ENCODE data around the gene BACH2. TPM values are rescaled to one million over a fixed set of nuclear protein-coding genes. Genes with fewer than 3 reads are reported as not detected.
"Not testable (repeated sequence)": the region's sequence is repeated elsewhere in the genome, so short reads cannot be mapped to it uniquely, and the experiment has no call there.

BACH2 gene
- total RNA-seq, 1 donor from 2014 or later, result 7.7 TPM

DNA sequence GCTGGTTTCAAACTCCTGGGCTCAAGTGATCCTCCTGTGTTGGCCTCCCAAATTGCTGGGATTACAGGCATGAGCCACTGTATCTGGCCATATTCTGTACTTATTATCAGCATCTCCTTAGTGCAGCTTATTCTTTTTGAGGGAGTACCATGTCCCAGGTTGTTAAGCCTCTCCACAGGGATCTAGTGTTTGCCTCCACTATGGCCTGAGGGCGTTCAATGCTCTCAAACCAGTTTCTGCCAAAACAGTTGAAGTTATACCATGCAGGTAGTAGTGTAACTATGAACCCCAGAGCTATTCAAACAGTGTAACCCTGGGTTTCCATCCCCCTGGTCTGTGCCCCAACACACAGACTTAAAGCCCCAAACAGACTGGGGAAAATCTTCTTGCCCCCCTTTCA lies 81.7 kb downstream of the BACH2 start:
- no peaks in the 10 kb centered on the region for H3K27me3 ChIP-seq
- intact Hi-C loops (cut with DNase I), result loop anchor here (5.0 kb wide), 4 partner anchors 38 to 1183 kb away; no protein-coding TSS in a partner anchor

DNA sequence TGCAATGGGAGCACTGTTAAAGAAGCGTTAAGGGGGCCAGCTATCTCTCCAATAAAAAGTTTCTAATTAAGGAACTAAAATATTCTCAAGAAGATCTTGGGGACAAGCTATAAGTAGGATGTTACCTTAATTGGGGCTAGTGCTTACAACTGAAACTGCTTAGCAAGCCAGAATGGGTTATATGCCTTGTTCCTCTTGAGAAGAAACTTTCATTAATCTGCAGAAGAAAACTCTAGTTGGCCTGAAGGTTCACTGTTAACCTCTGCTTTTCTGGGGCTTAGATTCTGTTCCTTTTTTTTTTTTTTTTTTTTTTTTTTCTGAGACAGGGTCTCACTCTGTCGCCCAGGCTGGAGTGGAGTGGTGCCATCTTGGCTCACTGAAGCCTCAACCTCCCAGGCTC lies 82.2 kb downstream of the BACH2 start:
- H3K4me3 ChIP-seq, result no peak overlapping the region
- intact Hi-C loops (cut with DNase I), result no loop called here
- TF ChIP-seq CTCF (IDR thresholded peaks at IDR 0.05), result no peak
- DNase-seq (ENCODE audit: low spot score in 2 of 2), result no peak
- no peaks in the 10 kb centered on the region for H3K9me3 ChIP-seq
- H3K36me3 ChIP-seq, result no peaks in the 10 kb centered on the region
- H3K27ac ChIP-seq, result no peak overlapping the region
- peaks cover 3 to 27% of the 10 kb centered on the region in 2 donors for H3K4me1 ChIP-seq
- H3K27me3 ChIP-seq, result no peaks in the 10 kb centered on the region

More for the DNA sequence above, 81.7 kb downstream of the BACH2 start:
- no peak overlapping the region for H3K27ac ChIP-seq
- TF ChIP-seq CTCF (IDR thresholded peaks at IDR 0.05), result no peak
- no peak for DNase-seq (ENCODE audit: low spot score in 2 of 2)
- peaks cover 3 to 32% of the 10 kb centered on the region in 2 donors for H3K4me1 ChIP-seq
- H3K36me3 ChIP-seq, result no peaks in the 10 kb centered on the region
- H3K4me3 ChIP-seq, result no peak overlapping the region
- no peaks in the 10 kb centered on the region for H3K9me3 ChIP-seq

GRCh38 chr6:90212274-90212673 lies 84.4 kb downstream of the BACH2 start:
- H3K27me3 ChIP-seq, result no peaks in the 10 kb centered on the region
- peaks cover 0 to 16% of the 10 kb centered on the region in 2 donors for H3K4me1 ChIP-seq
- no peak overlapping the region for H3K4me3 ChIP-seq
- H3K9me3 ChIP-seq, result no peaks in the 10 kb centered on the region
- no peaks in the 10 kb centered on the region for H3K36me3 ChIP-seq
- no peak for TF ChIP-seq CTCF (IDR thresholded peaks at IDR 0.05)
- no peak for DNase-seq (ENCODE audit: low spot score in 2 of 2)
- intact Hi-C loops (cut with DNase I), result no loop called here
- no peak overlapping the region for H3K27ac ChIP-seq

- Histone ChIP-seq H3K27me3 (no peaks in the 10 kb centered on the region), H3K4me1 (peaks cover 0 to 5% of the 10 kb centered on the region in 2 donors), H3K4me3 (no peak overlapping the region), H3K9me3 (no peaks in the 10 kb centered on the region), H3K27ac (no peak overlapping the region), H3K36me3 (no peaks in the 10 kb centered on the region)
- TF ChIP-seq CTCF (IDR thresholded peaks at IDR 0.05), result no peak
- intact Hi-C loops (cut with DNase I), result no loop called here
- DNase-seq (ENCODE audit: low spot score in 2 of 2), result no peak
These were observed 87.1 kb downstream of the BACH2 start for GRCh38 chr6:90209527-90209926.

- intact Hi-C loops (cut with DNase I), result not testable (repeated sequence)
These were observed 88.0 kb downstream of the BACH2 start for GRCh38 chr6:90208690-90209089.

DNA sequence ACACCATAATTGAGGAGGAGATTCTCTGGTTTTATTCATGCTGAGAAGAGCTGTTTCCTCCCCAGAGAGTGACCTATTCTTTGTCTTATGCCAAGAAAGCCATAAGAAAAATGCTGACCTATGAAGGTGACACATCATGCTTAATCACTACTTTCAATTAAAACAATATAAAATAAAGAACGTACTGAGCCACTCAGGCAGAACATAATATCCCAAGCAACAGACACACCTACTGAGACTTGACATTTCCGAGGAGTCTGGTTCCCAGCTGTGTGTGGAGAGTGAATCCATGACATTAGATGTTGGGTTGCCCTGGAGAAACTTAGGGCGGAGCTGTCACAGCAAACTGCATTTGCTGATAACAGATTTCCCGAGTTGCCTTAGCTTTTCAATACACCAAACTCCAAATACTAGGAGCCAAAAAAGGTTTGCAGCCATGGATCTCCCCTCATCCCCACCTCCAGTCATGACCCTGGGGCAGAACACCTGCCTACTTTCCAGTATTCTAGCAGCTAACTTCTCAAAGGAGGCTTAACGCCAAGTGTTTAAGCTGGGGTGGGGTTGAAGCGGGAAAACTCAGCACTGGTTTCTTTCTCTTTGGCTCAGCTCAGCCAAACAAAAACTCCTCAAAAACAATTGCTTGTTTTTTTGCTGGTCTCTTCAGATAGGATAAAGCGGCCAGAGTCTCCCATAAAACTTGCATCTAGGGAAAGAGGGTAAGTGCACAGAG lies 92.2 kb downstream of the BACH2 start:
- DNase-seq (ENCODE audit: low spot score in 2 of 2), result no peak
- Histone ChIP-seq H3K9me3 (no peaks in the 10 kb centered on the region), H3K4me1 (no peaks in the 10 kb centered on the region), H3K36me3 (no peaks in the 10 kb centered on the region), H3K27me3 (no peaks in the 10 kb centered on the region), H3K27ac (no peak overlapping the region), H3K4me3 (no peak overlapping the region)
- TF ChIP-seq CTCF (IDR thresholded peaks at IDR 0.05), result no peak
- intact Hi-C loops (cut with DNase I), result no loop called here

More at GRCh38 chr6:90208690-90209089, 88.0 kb downstream of the BACH2 start:
- not testable (repeated sequence) for DNase-seq (ENCODE audit: low spot score in 2 of 2); H3K4me1 ChIP-seq; H3K36me3 ChIP-seq; H3K4me3 ChIP-seq; H3K9me3 ChIP-seq; H3K27me3 ChIP-seq; H3K27ac ChIP-seq

All from ascending aorta (tissue), 2 donors.